NCI-H1694 treated with DMSO at 0.1 percent for 48 hours (cell line): ENCODE data around the gene SH3RF1.
"Not testable (repeated sequence)": the region's sequence is repeated elsewhere in the genome, so short reads cannot be mapped to it uniquely, and the experiment has no call there.

Experiments
- DNase-seq: peaks from one replicate; lab custom pipeline; 2025; lab: John Stamatoyannopoulos, UW

SH3RF1 gene

DNA sequence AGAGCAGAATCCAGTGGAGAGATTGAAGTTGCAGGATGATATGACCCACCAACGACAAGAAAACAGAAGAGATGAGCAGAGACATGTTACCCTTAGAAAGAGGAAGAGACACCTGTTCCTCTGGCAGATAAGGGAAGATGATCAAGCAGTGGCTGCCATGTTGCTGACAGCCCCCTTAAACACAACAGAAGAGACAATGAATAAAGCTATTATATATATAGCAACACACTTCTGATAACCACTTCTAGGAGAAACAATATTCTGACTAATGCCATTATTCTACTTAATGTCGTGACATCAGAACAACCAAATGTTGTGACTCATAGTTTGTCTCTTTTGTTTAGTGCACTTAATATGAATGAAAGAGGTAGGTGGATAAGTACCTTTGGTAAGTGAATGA is 44.9 kb downstream of the SH3RF1 start:
- DNase-seq = no peak

- no peak for DNase-seq
Measured at GRCh38 chr4:169225058-169225751, 45.6 kb downstream of the SH3RF1 start.

GRCh38 chr4:169222761-169223160 is 48.0 kb downstream of the SH3RF1 start:
- no peak for DNase-seq

- no peak for DNase-seq
Measured at GRCh38 chr4:169221662-169222061, 49.1 kb downstream of the SH3RF1 start.

GRCh38 chr4:169220854-169221411 is 49.8 kb downstream of the SH3RF1 start:
- DNase-seq = no peak

GRCh38 chr4:169220447-169220846 is 50.3 kb downstream of the SH3RF1 start:
- no peak for DNase-seq

- DNase-seq = no peak
Measured at GRCh38 chr4:169219440-169219839, 51.3 kb downstream of the SH3RF1 start.

DNA sequence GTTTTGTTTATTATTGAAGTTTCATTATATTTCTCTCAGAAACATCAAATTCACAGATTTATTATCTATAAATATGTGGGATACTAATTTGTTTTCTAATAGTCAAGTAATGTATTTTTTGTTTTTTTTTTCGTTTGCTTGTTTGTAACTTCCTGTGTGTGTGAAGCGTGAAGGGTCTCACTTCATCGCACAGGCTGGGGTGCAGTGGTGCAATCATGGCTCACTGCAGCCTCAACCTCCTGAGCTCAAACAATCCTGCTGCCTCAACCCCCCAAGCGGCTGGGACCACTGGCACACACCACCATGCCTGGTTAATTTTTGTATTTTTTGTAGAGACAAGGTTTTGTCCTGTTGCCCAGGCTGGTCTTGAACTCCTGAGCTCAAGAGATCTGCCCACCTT is 55.1 kb downstream of the SH3RF1 start:
- no peak for DNase-seq

DNA sequence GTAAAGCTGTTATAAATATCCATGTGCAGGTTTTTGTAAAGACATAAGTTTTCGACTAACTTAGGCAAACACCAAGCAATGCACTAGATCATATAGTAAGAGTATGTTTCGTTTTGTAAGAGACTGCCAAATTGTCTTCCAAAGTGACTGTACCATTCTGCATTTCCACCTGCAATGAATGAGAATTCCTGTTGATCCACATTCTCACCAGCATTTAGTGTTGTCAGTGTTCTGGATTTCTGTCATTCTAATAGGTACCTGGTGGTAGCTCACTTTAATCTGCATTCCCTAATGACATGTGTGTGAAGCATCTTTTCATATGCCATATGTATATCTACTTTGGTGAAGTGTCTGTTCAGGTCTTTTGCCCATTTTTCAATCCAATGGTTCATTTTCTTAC is 57.8 kb downstream of the SH3RF1 start:
- no peak for DNase-seq

GRCh38 chr4:169210504-169211118 is 60.1 kb downstream of the SH3RF1 start:
- DNase-seq = no peak

DNA sequence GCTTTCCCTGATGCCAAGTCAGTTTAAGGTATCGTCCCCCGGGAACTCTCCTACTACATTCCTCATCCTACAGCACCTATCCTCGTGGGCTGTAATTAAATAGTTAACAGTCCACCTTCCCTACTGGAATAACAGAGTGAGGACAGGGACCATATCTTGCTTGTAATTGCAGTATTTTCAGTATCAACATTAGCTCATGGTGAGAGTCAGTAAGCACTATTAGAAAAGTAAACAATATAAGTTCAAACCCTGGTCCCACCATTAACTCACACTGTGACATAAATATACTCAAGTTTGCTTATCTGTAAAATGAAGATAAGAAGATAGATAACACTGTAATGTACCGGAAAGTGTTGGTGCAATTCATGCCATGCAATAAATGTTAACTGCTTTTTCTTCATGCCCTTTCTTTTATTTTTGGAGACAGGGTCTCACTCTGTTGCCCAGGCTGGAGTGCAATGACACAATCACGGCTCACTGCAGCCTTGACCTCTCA is 61.3 kb downstream of the SH3RF1 start:
- DNase-seq = no peak

DNA sequence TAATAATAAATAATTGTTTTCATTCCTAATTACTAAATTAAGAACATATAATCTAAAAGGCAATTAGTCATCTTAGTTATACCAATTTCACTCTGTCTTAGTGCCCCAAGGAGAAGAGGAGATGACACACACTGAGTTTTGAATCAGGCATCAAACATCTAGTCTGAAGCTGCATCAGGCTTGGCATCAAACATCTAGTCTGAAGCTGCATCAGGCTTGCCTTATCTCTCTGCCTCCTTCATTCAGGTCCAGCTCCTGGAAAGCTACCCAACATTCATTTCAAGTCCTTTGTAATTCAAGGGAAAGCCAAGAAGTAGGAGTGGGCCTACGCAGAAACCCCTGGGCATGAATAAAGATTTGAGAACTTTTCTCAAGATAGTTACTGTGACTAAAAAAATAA is 62.2 kb downstream of the SH3RF1 start:
- no peak for DNase-seq

GRCh38 chr4:169208090-169208455 is 62.7 kb downstream of the SH3RF1 start:
- DNase-seq = no peak

DNA sequence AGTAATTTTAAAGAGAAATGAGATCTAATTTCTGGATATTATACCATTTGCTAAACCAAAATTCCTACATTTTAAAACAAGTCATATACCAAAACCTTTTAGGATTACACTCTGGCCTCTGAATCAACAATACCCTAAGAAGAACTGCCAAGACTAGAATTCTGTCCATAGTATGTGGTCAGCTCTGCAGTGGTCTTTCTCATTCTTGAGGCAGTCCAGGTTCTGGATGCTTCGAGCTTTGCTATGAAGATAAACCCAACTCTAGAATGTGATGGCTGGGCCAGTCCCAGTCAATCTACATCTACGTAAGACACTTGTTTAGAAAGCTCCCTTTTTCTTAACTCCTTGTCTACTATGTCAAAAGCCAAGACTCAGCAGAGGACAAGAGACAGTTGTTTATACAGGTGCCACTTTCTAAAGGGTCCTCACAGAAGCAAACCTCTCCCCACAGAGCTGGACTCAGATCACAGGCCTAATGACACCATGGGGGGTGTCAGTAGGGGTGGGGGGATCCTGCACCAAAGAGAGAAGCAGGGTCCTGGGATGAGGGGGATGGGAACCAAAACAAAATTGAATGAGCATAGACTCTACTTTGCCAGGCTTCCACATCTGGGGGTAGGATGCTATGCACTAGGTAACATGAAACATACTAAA is 63.2 kb downstream of the SH3RF1 start:
- DNase-seq = no peak

- no peak for DNase-seq
Measured at GRCh38 chr4:169205744-169206080, 65.0 kb downstream of the SH3RF1 start.

- no peak for DNase-seq
Measured at GRCh38 chr4:169205075-169205743, 65.5 kb downstream of the SH3RF1 start.

- DNase-seq = no peak
Measured at GRCh38 chr4:169203891-169204290, 66.9 kb downstream of the SH3RF1 start.

- not testable (repeated sequence) for DNase-seq
Measured at GRCh38 chr4:169203278-169203677, 67.5 kb downstream of the SH3RF1 start.

- no peak for DNase-seq
Measured at GRCh38 chr4:169202878-169203277, 67.9 kb downstream of the SH3RF1 start.

- DNase-seq = no peak
Measured at GRCh38 chr4:169202145-169202699, 68.5 kb downstream of the SH3RF1 start.

DNA sequence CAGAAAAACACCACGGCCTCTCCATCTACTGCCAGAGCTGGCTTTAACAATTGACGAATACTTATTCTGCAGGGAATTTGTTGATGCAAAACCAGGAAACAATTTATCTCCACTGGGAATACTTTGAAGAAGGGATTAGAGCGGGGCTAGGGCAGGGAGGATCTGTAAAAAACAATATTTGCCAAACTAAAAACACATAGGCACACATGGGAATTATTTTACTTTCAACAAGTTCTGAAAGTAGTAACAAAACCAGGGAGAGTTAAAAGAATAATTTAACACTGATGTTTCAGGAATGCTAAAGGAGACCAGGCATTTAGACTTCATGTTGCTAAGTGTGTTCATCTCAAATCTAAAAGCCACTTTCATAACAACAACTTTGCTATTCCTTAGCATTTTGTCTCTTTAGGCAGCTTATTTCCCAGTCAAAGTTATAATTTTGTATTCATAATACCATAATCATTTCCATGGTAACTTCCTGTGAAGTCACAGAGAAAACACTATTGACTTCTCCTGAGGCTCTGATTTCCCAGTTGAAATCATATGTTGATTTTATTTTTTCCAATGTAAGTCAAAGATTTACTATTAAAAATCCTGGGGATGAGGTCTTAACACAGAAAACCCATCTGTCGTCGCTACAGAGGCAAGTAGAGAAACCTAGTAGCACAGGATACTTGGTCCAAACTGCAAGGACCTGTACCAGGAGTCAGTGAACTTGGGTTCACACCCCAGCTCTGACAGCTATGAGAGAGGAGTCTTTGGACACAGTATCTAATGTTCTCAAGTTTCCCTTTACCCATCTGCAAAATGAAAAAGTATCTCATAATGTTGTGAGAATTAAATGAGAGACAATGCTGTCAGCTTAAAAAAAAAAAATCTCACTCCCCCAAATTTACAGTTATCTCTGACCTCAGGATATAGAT is 69.3 kb downstream of the SH3RF1 start:
- DNase-seq = no peak
